ENCODE measurements around the gene COL4A6. TPM values are rescaled to one million over a fixed set of nuclear protein-coding genes. Genes with fewer than 3 reads are reported as not detected.

The COL4A6 gene
- total and polyA plus RNA-seq, 2 of the 4 experiments (the other 2 are of a cell fraction), result 0.36 to 0.74 TPM

GRCh38 chrX:108169768-108170167 lies 268.5 kb downstream of the COL4A6 start:
- H4K5ac ChIP-seq (ENCODE audit: low read depth, low read length), result no peak overlapping the region
- H3K9me1 ChIP-seq (ENCODE audit: insufficient read depth, low read length), result no peaks in the 10 kb centered on the region; the same call in none of the 2 replicates
- no peak overlapping the region for H3K14ac ChIP-seq (replicated peaks; ENCODE audit: low read depth, low read length)
- ATAC-seq (ENCODE audit: low read depth), result no peak
- peaks cover 6% of the 10 kb centered on the region; the same call in 1 of the 2 replicates for H3K27me3 ChIP-seq (ENCODE audit: control insufficient read depth, insufficient read depth, low read length)
- H3K4ac ChIP-seq (ENCODE audit: low read depth, low read length), result no peak overlapping the region
- H3K27ac ChIP-seq (ENCODE audit: insufficient read depth, low read length), result no peak overlapping the region
- H2BK120ac ChIP-seq (ENCODE audit: low read depth, low read length), result no peak overlapping the region
- H2BK20ac ChIP-seq (ENCODE audit: low read depth, low read length), result no peak overlapping the region
- H3K9me3 ChIP-seq (ENCODE audit: control insufficient read depth, insufficient read depth, low read length), result no peaks in the 10 kb centered on the region
- ChIA-PET CTCF (no interaction called here), POLR2A (ENCODE audit: unreplicated experiment) (interaction anchor here (0.6 kb wide), 1 partner anchor 48 kb away, joined by 4 read pairs; no protein-coding TSS in a partner anchor)
- no peak overlapping the region for H2BK5ac ChIP-seq (ENCODE audit: low read depth, low read length, poor library complexity, severe bottlenecking)
- H4K91ac ChIP-seq (ENCODE audit: insufficient read depth, low read depth, low read length), result no peak overlapping the region
- dilution Hi-C loops (cut with HindIII; ENCODE audit: low sequenced_read_pairs, unreplicated experiment) (no loop called here), in situ Hi-C loops (cut with MboI; ENCODE audit: low sequenced_read_pairs) (no loop called here), intact Hi-C loops (cut with micrococcal nuclease) (loop anchor here (10.0 kb wide), 1 partner anchor 135 kb away; no protein-coding TSS in a partner anchor)
- no peak overlapping the region for H2AK5ac ChIP-seq (ENCODE audit: low read depth, low read length)
- no TSS peak for BruUV-seq (replicated peaks)
- no peaks in the 10 kb centered on the region for H3K79me1 ChIP-seq (ENCODE audit: low read depth in 1 of 2, low read length in 2 of 2)
- no peak for DNase-seq
- no CpG with 5 or more reads among the region's 3 CpGs for WGBS, 2 experiments (ENCODE audit: extremely low coverage in 2 of 2, insufficient read length in 1 of 2)
- H3K4me1 ChIP-seq (ENCODE audit: control insufficient read depth, insufficient read depth, low read length), result no peaks in the 10 kb centered on the region; the same call in 1 of the 2 replicates
- no peak overlapping the region for H3K56ac ChIP-seq (ENCODE audit: extremely low read depth, insufficient read depth, low read length)
- TF ChIP-seq RCOR1 (IDR thresholded peaks at IDR 0.05; ENCODE audit: insufficient replicate concordance, low read length), result no peak
- TF ChIP-seq FOS (IDR thresholded peaks at IDR 0.05; ENCODE audit: low read depth, low read length), result no peak
- no peak for TF ChIP-seq POLR2A (IDR thresholded peaks at IDR 0.05; ENCODE audit: low read depth, low read length)
- no peak for TF ChIP-seq SMC3 (IDR thresholded peaks at IDR 0.05; ENCODE audit: low read depth, low read length)
- no peaks in the 10 kb centered on the region for H4K20me1 ChIP-seq (ENCODE audit: insufficient read depth, low read length)
- H3K4me2 ChIP-seq (ENCODE audit: low read depth, low read length), result no peak overlapping the region
- H3K9ac ChIP-seq (ENCODE audit: low read depth, low read length), result no peak overlapping the region
- no peak overlapping the region for H3K23ac ChIP-seq (ENCODE audit: low read depth, low read length)
- H3K4me3 ChIP-seq (ENCODE audit: insufficient read depth, low read depth, low read length), result no peak overlapping the region
- H2AFZ ChIP-seq (replicated peaks; ENCODE audit: low read length, poor library complexity), result no peak overlapping the region
- H2AK9ac ChIP-seq (replicated peaks; ENCODE audit: low read depth, low read length, poor library complexity), result no peak overlapping the region
- no peak overlapping the region for H4K8ac ChIP-seq (ENCODE audit: low read depth in 2 of 2, low read length in 2 of 2)
- no peak overlapping the region for H2BK15ac ChIP-seq (ENCODE audit: low read depth, low read length)
- no peak overlapping the region for H3K18ac ChIP-seq (ENCODE audit: low read depth, low read length)
- no peaks in the 10 kb centered on the region for H3K36me3 ChIP-seq (ENCODE audit: control insufficient read depth, insufficient read depth, low read length)
